Upper lobe of left lung (tissue), 6 donors: ENCODE results near the gene LCE1A. TPM values are rescaled to one million over a fixed set of nuclear protein-coding genes. Genes with fewer than 3 reads are reported as not detected.

ENCODE experiments used
- ATAC-seq, 2 donors: fragments of 200-7000 bp; cut with Tn5 transposase; one replicate each; pipeline ENCODE4 v1.9.1; 2022; ENCODE audit warnings: mild to moderate bottlenecking in 2 of 2, moderate library complexity in 2 of 2; ENCODE audit not compliant: low FRiP score in 2 of 2
- DNase-seq, 2 donors: peaks; one replicate each; pipeline ENCODE4 v3.0.0-alpha.2; 2019 to 2020
- H3K27ac ChIP-seq, 4 donors: fragments of 200-600 bp; sonication (generic); one replicate each; pipeline ENCODE4 v1.5.1; 2016 to 2019
- H3K27me3 ChIP-seq, 4 donors: fragments of 200-600 bp; sonication (generic); one replicate each; pipeline ENCODE4 v1.5.1; 2017 to 2019
- H3K36me3 ChIP-seq, 4 donors: fragments of 200-600 bp; sonication (generic); one replicate each; pipeline ENCODE4 v1.5.1; 2016 to 2019
- H3K4me1 ChIP-seq, 4 donors: fragments of 200-600 bp; sonication (generic); one replicate each; pipeline ENCODE4 v1.5.1; 2018 to 2019
- H3K4me3 ChIP-seq, 4 donors: fragments of 200-600 bp; sonication (generic); one replicate each; pipeline ENCODE4 v1.5.1; 2017 to 2019; ENCODE audit warnings: mild to moderate bottlenecking in 2 of 4, moderate library complexity in 1 of 4
- H3K9me3 ChIP-seq, 4 donors: fragments of 200-600 bp; sonication (generic); one replicate each; pipeline ENCODE4 v1.5.1; 2018 to 2019
- CTCF ChIP-seq, 6 experiments: fragments of 450-650 bp in 4 of 6; fragments of 200-600 bp in 2 of 6; sonication (generic) in 2 of 6; IDR thresholded peaks; one replicate each; pipeline ENCODE4 v1.5.1; 2016 to 2019; ENCODE audit warnings: antibody characterized with exemption in 6 of 6
- EP300 ChIP-seq, 4 donors: sonication (generic); formaldehyde crosslinking; IDR thresholded peaks; one replicate each; pipeline ENCODE4 v1.5.1; 2017; ENCODE audit warnings: antibody characterized with exemption in 4 of 4, control low read depth in 2 of 4
- POLR2A ChIP-seq, 4 donors: fragments of 450-650 bp; IDR thresholded peaks; one replicate each; pipeline ENCODE4 v1.5.1; 2016 to 2017; ENCODE audit warnings: antibody characterized with exemption in 4 of 4, mild to moderate bottlenecking in 2 of 4
- POLR2AphosphoS5 ChIP-seq, 2 donors: sonication (generic); formaldehyde crosslinking; IDR thresholded peaks; one replicate each; pipeline ENCODE4 v1.5.1; 2017; ENCODE audit warnings: antibody characterized with exemption in 2 of 2
- WGBS, 2 donors: methylation state at CpG; one replicate each; pipeline ENCODE4 v1.1.5; 2017 to 2018; 5-methylcytosine and 5-hydroxymethylcytosine counted together
- total RNA-seq, 6 donors: library from RNA; depleted of rRNA in 4 of 6; stranded (reverse); fragments of >200 nt in 4 of 6; gene quantifications; one replicate each; pipeline versions ENCODE4 v1.1.0 to v1.2.1, GENCODE V29; 2016 to 2021
- donor health status: DM: no; HTN: no; CAD: no; lungs with moderate emphysema.
- donor health status: DM: no; HTN: yes; CAD: no; lungs with severe emphysema.

The LCE1A gene
- total RNA-seq, 6 donors from 2014 or later, result not detected

DNA sequence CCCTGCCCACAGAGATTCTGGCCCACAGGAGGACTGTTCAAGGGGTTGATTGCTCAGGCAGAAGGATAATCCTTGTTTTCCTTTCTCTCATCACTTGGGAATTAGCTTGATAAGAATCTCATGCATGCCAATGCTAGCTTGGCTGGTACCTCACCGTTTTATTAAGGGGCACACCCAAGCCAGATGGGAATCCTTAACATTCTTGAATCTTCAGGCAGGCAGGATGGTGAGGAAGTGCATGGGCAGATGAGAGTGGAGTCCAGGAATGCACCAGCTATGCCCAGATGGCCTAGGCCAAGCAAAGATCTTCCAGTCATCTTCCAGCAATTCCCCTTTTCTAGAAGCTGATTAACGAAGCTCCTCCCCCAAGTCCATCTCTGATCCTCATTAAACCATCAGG lies 28.4 kb downstream of the LCE1A start:
- no peak overlapping the region for H3K4me3 ChIP-seq
- no peaks in the 10 kb centered on the region for H3K27me3 ChIP-seq
- H3K4me1 ChIP-seq, result no peaks in the 10 kb centered on the region
- ATAC-seq (no peak), DNase-seq (no peak)
- WGBS, 2 donors, result 51 to 69% methylated on average over 2 of the region's 2 CpGs
- H3K36me3 ChIP-seq, result no peaks in the 10 kb centered on the region
- no peak overlapping the region for H3K27ac ChIP-seq
- H3K9me3 ChIP-seq, result no peaks in the 10 kb centered on the region
- no peak for TF ChIP-seq POLR2A (IDR thresholded peaks at IDR 0.05)
- no peak for TF ChIP-seq POLR2AphosphoS5 (IDR thresholded peaks at IDR 0.05)
- TF ChIP-seq CTCF (IDR thresholded peaks at IDR 0.05), result no peak
- no peak for TF ChIP-seq EP300 (IDR thresholded peaks at IDR 0.05)

DNA sequence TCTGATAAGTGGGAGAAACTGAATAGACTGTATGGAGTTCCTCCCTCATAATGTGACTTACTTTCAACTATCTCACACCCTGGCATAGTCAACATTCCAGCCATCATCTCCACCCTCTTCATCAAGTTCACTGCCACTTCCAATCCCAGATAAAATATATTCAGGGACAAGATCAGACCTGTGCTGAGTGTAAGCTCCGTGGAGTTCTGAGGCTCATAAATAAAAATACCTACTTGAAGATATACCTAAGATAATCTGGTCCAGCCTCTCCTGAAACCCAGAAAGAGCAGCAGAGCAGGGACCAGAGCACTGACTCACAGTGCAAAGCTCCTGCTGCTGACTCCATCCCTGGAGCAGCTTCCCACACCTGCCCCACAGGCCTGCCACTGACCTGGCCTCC lies 30.8 kb downstream of the LCE1A start:
- no peaks in the 10 kb centered on the region for H3K36me3 ChIP-seq
- 75 to 77% methylated on average over 1 of the region's 1 CpG for WGBS, 2 donors
- H3K4me1 ChIP-seq, result no peaks in the 10 kb centered on the region
- DNase-seq (no peak), ATAC-seq (no peak)
- no peak overlapping the region for H3K4me3 ChIP-seq
- H3K27ac ChIP-seq, result no peak overlapping the region
- TF ChIP-seq POLR2AphosphoS5 (IDR thresholded peaks at IDR 0.05) (no peak), EP300 (IDR thresholded peaks at IDR 0.05) (no peak), POLR2A (IDR thresholded peaks at IDR 0.05) (no peak), CTCF (IDR thresholded peaks at IDR 0.05) (no peak)
- H3K27me3 ChIP-seq, result no peaks in the 10 kb centered on the region
- no peaks in the 10 kb centered on the region for H3K9me3 ChIP-seq

- no peaks in the 10 kb centered on the region for H3K36me3 ChIP-seq
- 77 to 90% methylated on average over 3 of the region's 3 CpGs for WGBS, 2 donors
- DNase-seq (no peak), ATAC-seq (no peak)
- no peak within 1 kb of the TSS for H3K4me3 ChIP-seq
- no peak within 1 kb of the TSS for H3K27ac ChIP-seq
- no peaks in the 10 kb centered on the region for H3K4me1 ChIP-seq
- H3K9me3 ChIP-seq, result no peaks in the 10 kb centered on the region
- H3K27me3 ChIP-seq, result no peaks in the 10 kb centered on the region
- no peak for TF ChIP-seq CTCF (IDR thresholded peaks at IDR 0.05)
- no peak for TF ChIP-seq POLR2AphosphoS5 (IDR thresholded peaks at IDR 0.05)
These were observed 32.4 kb downstream of the LCE1A start, which contains the start of gene LCE7A for GRCh38 chr1:152859696-152860095. LCE7A (plus strand) TSS chr1:152859996; CDS start chr1:152860698, 702 bp downstream.

DNA sequence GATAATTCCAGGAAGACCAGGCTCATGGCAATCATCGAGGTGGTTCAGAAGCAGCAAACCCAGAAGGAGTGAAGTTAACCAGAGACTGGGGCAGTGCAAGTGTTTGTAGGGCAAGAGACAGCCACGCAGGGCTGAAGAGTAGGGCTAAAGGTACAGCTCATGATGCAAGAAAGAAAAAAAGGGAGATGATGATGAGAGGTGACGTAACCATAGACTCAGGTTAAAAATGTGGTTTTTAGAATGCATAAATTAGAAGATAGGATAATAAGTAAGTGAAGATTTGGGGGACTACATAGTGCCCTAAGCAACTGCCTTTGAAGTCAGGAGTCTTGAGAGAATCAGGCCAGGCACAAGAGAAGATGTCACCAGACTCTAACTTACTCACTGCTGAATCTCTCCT lies 32.9 kb downstream of the LCE1A start:
- no peak for ATAC-seq
- DNase-seq, result no peak
- no peaks in the 10 kb centered on the region for H3K36me3 ChIP-seq
- H3K9me3 ChIP-seq, result no peaks in the 10 kb centered on the region
- H3K4me1 ChIP-seq, result no peaks in the 10 kb centered on the region
- no peak for TF ChIP-seq POLR2A (IDR thresholded peaks at IDR 0.05)
- no peak for TF ChIP-seq CTCF (IDR thresholded peaks at IDR 0.05)
- TF ChIP-seq POLR2AphosphoS5 (IDR thresholded peaks at IDR 0.05), result no peak
- TF ChIP-seq EP300 (IDR thresholded peaks at IDR 0.05), result no peak
- H3K4me3 ChIP-seq, result no peak overlapping the region
- 77 to 80% methylated on average over 3 of the region's 3 CpGs for WGBS, 2 donors
- no peaks in the 10 kb centered on the region for H3K27me3 ChIP-seq
- no peak overlapping the region for H3K27ac ChIP-seq

DNA sequence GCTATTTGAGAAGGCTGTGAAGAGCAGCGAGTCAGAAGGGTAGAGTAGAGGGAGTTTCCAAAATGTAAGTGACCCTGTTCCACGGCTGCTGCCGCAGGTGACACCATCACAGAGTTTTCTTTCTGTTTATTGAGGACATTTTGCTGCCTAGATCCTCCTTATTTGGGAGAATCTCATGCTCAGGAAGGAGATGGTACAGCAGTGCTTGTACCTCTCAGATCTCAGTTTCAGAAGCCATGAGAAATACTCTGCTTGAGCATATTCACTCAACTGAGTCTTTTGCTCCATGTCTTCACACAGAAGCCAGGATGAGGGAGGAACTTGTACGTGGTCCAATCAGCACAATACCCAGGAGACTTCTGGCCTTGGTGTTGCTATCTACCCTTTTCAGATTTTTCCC lies 34.1 kb downstream of the LCE1A start:
- no peaks in the 10 kb centered on the region for H3K9me3 ChIP-seq
- ATAC-seq (no peak), DNase-seq (no peak)
- TF ChIP-seq CTCF (IDR thresholded peaks at IDR 0.05) (no peak), POLR2A (IDR thresholded peaks at IDR 0.05) (no peak), EP300 (IDR thresholded peaks at IDR 0.05) (no peak)
- no peak overlapping the region for H3K27ac ChIP-seq
- H3K4me3 ChIP-seq, result no peak overlapping the region
- H3K4me1 ChIP-seq, result no peaks in the 10 kb centered on the region
- H3K27me3 ChIP-seq, result no peaks in the 10 kb centered on the region
- H3K36me3 ChIP-seq, result no peaks in the 10 kb centered on the region
- WGBS, 2 donors, result 75 to 76% methylated on average over 4 of the region's 4 CpGs
